NAMALWA (cell line): ENCODE results near the gene FAM9B.

Source experiments
- DNase-seq: peaks from one replicate; pipeline ENCODE4 v3.0.0-alpha.2; 2015; ENCODE audit warnings: low spot score

FAM9B gene

GRCh38 chrX:8980756-8981155 is 53.2 kb downstream of the FAM9B start:
- DNase-seq, result no peak
